Skeletal muscle satellite cell (primary cell): ENCODE measurements around the gene ZNF454.

ENCODE experiments used
- H3K27me3 ChIP-seq: 2 replicates; pipeline ENCODE4 v1.7.0; 2013; ENCODE audit warnings: low read length; ENCODE audit not compliant: control insufficient read depth, insufficient read depth
- H3K36me3 ChIP-seq: 2 replicates; pipeline ENCODE4 v1.7.0; 2013; ENCODE audit warnings: mild to moderate bottlenecking, control low read depth, low read length; ENCODE audit not compliant: insufficient read depth
- H3K4me1 ChIP-seq: 2 replicates; pipeline ENCODE4 v1.7.0; 2013; ENCODE audit warnings: low read length; ENCODE audit not compliant: control insufficient read depth, insufficient read depth
- H3K4me2 ChIP-seq: 2 replicates; pipeline ENCODE4 v1.7.0; 2013; ENCODE audit warnings: mild to moderate bottlenecking, low read length
- H3K4me3 ChIP-seq: 2 replicates; pipeline ENCODE4 v1.7.0; 2013; ENCODE audit warnings: low read length
- H3K9ac ChIP-seq: 2 replicates; pipeline ENCODE4 v1.7.0; 2013; ENCODE audit warnings: mild to moderate bottlenecking, low read depth, low read length, moderate library complexity
- H3K9me3 ChIP-seq: replicated peaks from 2 replicates; pipeline ENCODE4 v1.7.0; 2013; ENCODE audit warnings: mild to moderate bottlenecking, control low read depth, low read length

Gene ZNF454

DNA sequence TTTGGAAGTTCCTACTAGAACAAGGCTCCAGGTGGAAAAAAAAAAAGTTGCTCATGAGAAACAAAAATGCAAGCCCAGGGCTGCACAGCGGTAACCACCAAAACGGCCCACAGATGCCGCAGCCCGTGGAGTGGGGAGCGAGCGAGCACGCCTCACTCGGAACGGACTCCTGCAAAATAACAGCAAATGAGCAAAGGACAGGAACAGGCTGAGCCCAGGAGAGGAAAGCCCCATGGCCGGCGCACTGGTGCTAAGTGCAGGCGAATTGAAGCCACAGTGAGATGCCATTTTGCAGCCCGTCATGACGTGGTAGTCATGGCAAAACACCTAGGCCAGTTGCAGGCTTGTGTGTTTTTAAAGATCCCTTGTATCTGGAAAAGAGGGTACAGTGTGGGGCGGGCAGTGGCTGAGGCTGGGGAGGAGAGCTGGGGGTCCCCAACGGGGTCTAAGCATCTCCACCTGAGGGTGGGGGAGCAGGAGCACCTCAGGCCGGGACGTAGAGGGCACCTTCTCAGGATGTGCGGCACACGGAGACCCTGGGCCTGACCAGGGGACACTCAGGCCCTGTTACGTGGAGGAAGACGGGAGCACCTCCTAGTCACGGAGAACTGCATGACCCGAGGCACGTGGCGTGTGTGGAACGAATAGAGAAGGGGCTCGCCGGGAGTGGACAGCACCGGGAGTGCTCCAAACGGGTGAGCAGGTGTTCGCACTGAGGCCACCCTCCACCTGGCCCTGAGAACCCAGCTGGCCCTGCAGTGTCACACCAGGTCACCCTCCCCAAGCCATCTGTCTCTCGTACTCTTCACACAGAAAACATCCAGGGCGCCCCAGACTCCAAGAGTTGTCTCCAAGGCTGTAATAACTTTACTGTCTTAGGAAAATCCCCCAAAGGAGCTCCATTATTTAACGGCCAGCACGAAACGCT, 43.4 kb downstream of the ZNF454 start:
- no peaks in the 10 kb centered on the region for H3K27me3 ChIP-seq
- no peak overlapping the region for H3K9ac ChIP-seq
- H3K4me3 ChIP-seq = no peak overlapping the region
- H3K4me1 ChIP-seq = no peaks in the 10 kb centered on the region
- H3K4me2 ChIP-seq = no peak overlapping the region
- peaks cover 54% of the 10 kb centered on the region for H3K9me3 ChIP-seq
- no peaks in the 10 kb centered on the region for H3K36me3 ChIP-seq

DNA sequence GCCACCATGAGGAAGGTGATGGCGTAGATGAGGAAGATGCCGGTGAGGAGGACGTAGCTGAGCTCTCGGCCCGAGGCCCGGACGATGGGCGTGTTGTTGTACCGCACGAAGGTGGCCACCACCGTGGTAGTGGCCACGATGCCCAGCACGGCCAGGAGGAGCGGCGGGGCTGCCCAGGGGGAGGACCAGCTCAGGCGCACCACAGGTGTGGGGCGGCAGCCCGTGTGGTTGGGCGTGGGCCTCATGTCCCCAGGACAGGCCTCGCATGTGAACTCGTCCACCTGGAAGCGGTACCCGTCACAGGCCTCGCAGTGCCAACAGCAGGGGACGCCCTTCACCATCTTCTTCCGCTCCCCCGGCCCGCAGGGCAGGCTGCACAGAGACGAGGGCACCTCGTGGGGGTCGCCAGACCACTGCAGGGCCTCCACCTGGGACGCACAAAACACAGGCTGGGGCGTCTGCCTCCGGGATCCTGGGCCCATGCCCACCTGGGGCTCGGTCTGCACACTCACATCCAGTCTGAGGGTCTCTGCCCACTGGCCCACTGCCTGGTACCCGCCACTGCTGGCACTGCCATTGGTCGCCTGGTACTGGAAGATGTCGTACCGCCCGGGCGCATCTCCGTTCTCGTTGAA, 45.4 kb downstream of the ZNF454 start:
- Histone ChIP-seq H3K4me1 (no peaks in the 10 kb centered on the region), H3K9me3 (peaks cover 48% of the 10 kb centered on the region), H3K27me3 (no peaks in the 10 kb centered on the region), H3K4me2 (no peak overlapping the region), H3K9ac (no peak overlapping the region), H3K36me3 (no peaks in the 10 kb centered on the region), H3K4me3 (no peak overlapping the region)

DNA sequence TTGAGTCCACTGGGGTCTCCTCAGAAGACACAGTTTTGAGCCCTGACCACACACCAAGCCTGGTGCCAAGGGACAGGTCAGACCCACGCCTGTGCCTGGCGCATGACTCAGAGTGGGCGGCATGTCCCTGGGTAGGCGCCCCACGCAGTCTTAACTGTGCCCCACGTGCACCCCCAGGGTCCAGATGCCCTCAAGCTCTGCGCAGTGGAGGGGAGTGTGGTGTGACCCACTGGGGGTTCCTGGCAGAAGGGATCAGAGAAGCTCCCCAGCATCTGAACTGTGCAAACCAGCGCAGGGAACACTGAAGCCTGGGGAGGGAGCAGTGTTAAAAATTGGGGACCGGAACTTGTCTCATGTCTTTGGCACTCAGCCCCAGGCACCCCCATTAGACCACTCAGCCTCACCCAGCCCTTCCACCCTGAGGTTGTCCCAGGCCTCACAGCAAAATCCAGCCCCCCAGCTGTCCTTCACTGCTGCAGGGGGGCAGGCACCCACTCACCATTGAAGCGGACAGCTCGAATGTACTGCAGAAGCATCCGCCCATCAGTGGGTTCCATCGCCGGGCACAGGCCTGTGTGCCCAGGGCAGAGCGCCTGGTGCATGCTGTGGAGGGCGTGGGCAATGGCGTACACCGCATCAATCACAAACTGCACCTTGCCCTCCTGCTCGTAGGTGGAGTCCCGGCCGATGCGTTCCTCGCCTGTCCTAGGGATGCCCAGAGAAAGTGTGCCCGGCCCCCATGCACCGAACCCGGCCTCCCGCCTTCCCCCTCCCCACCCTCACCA, 47.6 kb downstream of the ZNF454 start:
- H3K9me3 ChIP-seq = peaks cover 36% of the 10 kb centered on the region
- no peaks in the 10 kb centered on the region for H3K36me3 ChIP-seq
- no peak overlapping the region for H3K9ac ChIP-seq
- H3K4me1 ChIP-seq = no peaks in the 10 kb centered on the region
- H3K4me2 ChIP-seq = no peak overlapping the region
- H3K27me3 ChIP-seq = no peaks in the 10 kb centered on the region
- no peak overlapping the region for H3K4me3 ChIP-seq

DNA sequence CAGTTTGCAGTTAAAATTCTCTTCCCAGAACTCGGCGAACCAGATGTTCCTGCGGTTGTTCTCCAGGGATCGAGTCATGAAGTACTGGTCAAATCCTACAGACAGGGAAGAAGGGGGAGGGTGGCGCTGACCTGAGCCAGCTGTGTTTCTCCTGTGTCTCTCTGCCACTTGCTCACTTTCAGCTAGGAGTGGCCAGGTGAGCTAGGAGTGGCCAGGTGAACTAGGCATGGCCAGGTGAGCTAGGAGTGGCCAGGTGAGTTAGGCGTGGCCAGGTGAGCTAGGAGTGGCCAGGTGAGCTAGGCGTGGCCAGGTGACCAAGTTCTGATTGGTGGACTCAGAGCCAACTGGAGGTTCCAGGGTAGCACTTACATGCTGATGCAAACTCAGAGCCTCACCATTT, 48.3 kb downstream of the ZNF454 start:
- Histone ChIP-seq H3K27me3 (no peaks in the 10 kb centered on the region), H3K4me3 (no peak overlapping the region), H3K9me3 (peaks cover 30% of the 10 kb centered on the region), H3K4me1 (no peaks in the 10 kb centered on the region), H3K36me3 (no peaks in the 10 kb centered on the region), H3K9ac (no peak overlapping the region), H3K4me2 (no peak overlapping the region)

DNA sequence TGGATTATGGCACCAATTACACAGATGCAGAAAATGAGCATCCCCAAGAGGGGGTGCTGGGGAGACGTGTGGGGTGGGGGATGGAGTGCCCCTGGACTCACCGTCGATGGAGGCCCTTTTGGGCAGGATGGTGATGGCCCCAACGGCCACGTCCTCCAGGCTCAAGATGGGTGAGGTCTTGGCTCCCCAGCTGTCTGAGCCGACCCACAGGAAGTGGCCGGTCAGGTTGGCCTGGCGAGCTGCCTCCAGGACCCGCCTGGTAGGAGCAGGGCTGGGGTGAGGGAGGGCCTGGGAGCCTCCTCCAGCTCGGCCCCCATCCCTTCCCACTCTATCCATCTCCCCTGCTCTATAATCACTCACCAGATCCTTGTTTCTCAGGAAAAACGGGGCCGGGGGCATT, 49.5 kb downstream of the ZNF454 start:
- H3K36me3 ChIP-seq = no peaks in the 10 kb centered on the region
- no peak overlapping the region for H3K9ac ChIP-seq
- H3K4me1 ChIP-seq = no peaks in the 10 kb centered on the region
- peaks cover 27% of the 10 kb centered on the region for H3K9me3 ChIP-seq
- H3K27me3 ChIP-seq = no peaks in the 10 kb centered on the region
- H3K4me2 ChIP-seq = no peak overlapping the region
- no peak overlapping the region for H3K4me3 ChIP-seq

DNA sequence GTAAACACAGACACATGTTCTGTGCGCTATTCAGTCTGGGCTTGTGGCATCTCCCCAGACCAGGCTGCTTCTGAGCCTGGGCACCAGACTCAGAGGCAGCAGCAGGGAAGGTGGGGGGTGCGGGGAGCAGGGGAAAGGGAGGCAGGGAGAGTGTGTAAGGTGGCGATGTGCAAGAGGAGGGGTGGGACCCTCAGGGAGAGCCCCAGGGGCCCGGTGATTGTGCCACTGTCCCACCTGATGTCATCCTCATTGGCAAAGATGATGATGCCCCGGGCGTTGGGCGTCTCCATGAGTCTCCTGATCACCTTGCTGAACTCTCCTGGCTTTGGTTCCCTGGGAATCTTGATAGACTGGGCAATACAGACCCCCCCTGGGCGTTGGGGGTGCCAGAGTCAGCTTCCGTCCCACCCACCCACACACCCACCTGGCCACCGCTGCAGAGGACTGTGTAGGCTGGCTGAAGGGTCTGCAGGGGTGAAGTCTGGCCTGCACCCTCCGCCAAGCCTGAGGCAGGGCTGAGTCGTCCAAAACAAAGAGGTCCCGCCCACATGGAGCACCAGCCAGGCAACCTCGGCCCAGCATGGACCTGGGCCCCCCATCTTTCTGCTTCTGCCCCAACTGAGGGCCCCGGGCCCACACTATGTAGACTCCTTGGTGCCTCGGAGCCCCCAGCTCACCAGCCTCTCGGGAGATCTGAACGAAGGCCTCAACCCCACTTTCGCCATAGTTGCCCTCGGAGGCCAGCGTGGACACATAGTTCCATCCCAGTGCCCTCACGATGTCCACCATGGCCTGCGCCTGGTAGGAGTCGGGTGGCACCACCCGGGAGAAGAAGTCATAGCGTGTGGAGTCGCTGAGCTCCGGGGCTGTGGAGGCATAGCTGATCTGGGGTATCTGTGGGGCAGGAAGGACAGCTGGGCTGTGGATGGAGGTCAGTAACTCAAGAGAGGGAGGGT, 50.5 kb downstream of the ZNF454 start:
- Histone ChIP-seq H3K4me3 (no peak overlapping the region), H3K4me2 (no peak overlapping the region), H3K4me1 (no peaks in the 10 kb centered on the region), H3K27me3 (peaks cover 5% of the 10 kb centered on the region), H3K9ac (no peak overlapping the region), H3K9me3 (peaks cover 21% of the 10 kb centered on the region), H3K36me3 (no peaks in the 10 kb centered on the region)

DNA sequence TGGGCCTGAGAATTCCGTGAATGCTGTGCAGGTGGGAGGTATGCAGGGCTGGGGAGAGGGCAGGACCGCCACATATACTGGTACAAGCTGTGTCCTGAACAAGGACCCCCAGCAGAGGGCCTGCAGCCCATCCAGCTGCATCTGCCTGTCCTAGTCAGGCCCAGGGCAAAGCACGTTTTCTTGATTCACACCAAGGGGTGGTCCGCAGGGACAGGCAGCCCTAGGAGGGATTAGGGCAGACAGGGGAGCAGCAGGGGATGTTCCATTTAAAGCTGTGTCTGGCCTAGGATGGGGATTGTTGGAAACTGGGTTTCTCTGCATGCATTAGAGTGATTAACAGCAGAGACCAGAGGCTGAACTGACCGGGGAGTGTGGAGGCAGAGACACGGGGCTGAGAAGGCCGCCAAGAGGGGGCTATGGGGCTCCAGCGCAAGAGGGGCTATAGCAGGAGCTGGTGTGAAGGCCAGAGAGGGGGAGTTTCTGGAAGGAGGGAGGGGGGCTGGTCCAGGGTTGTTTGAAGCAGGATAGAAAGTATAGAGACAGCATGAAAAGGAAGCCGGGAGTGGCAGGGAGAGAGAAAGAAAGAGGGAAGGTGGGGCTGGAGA, 51.4 kb downstream of the ZNF454 start:
- H3K9me3 ChIP-seq = peaks cover 17% of the 10 kb centered on the region

DNA sequence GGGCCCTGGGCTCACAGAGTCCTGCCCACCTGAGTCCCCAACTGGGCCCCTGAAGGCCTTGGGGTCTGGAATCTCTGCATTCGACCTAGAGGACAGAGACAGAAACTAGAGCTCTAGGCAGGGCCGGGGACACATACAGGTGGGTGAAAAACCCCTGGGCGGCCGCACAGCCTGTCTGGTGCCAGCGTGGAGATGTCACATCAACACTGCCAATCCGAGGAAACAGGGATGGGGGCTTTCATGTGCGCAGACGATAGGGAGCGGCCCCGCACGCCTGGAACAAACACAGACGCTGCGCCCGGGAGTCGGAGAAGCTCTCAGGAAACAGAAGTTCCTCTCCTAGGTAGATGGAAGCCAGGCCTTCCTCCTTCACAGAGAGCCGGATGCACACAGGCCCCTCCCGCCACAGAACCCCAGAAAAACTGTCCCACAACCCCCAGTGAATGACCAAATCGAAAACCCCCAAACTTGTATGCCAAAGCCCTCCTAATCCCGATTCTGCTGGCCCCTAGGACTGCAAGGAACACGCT, 52.3 kb downstream of the ZNF454 start:
- H3K4me1 ChIP-seq = no peaks in the 10 kb centered on the region
- H3K4me3 ChIP-seq = no peak overlapping the region
- no peak overlapping the region for H3K9ac ChIP-seq
- no peaks in the 10 kb centered on the region for H3K36me3 ChIP-seq
- H3K4me2 ChIP-seq = no peak overlapping the region
- H3K9me3 ChIP-seq = peaks cover 16% of the 10 kb centered on the region
- peaks cover 5% of the 10 kb centered on the region for H3K27me3 ChIP-seq

More for the DNA sequence above, 51.4 kb downstream of the ZNF454 start:
- Histone ChIP-seq H3K27me3 (peaks cover 5% of the 10 kb centered on the region), H3K36me3 (no peaks in the 10 kb centered on the region), H3K4me3 (no peak overlapping the region), H3K9ac (no peak overlapping the region), H3K4me2 (no peak overlapping the region), H3K4me1 (no peaks in the 10 kb centered on the region)

DNA sequence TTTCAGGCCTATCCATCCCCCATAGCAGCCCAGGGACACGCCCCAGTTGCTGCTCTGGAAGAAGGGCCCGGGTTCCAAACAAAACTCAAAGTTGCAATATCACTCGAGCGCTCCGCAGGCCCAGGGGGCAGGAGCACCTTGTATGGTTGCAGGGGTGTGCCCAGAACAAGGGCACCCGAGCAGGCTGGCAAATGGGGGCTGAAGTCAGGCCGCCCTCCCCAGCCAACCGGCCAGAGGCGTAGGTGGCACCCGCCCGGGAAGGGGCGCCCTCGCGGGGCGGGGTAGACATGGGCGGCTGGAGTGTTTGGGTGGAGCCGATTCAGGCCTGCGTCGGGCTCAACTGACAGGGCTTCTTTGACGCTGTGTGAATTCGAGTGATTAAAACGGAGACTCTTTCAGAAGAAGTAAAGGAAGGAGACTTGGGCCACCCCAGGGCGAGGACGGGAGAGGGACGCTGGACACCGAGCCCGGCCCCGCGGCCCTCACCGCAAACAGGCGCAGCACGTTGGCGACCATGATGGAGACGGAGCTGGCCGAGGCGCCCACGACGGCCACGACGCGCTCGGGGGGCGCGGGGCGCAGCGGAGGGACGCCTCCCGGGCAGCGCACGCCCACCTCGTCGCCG, 53.1 kb downstream of the ZNF454 start:
- Histone ChIP-seq H3K9me3 (peaks cover 16% of the 10 kb centered on the region), H3K27me3 (peaks cover 5% of the 10 kb centered on the region)

More for the DNA sequence above, 53.1 kb downstream of the ZNF454 start:
- no peak overlapping the region for H3K9ac ChIP-seq
- H3K4me3 ChIP-seq = no peak overlapping the region
- no peak overlapping the region for H3K4me2 ChIP-seq
- H3K36me3 ChIP-seq = no peaks in the 10 kb centered on the region
- H3K4me1 ChIP-seq = no peaks in the 10 kb centered on the region
